GM10248 (cell line): ENCODE results near the gene C3orf20.
A peak's percentile ranks its signal among the peaks of the same experiment; 100 is the strongest.
"Not testable (repeated sequence)": the region's sequence is repeated elsewhere in the genome, so short reads cannot be mapped to it uniquely, and the experiment has no call there.

Source experiments
- CTCF ChIA-PET: fragments of 300-600 bp; sonication (Branson Sonifier 250); formaldehyde crosslinking; extraction: SDS; loops from one replicate; lab custom pipeline; 2021; ENCODE audit warnings: antibody characterized with exemption; lab: Yijun Ruan, JAX
- POLR2A ChIA-PET: fragments of 350-650 bp; sonication (Branson Sonifier 250); formaldehyde crosslinking; extraction: SDS; loops from one replicate; lab custom pipeline; 2020; ENCODE audit warnings: antibody characterized with exemption; lab: Yijun Ruan, JAX
- DNase-seq: peaks from one replicate; pipeline ENCODE4 v3.0.0; 2012; ENCODE audit errors: extremely low spot score
- CTCF ChIP-seq: IDR thresholded peaks from 2 replicates; pipeline ENCODE4 v1.5.1; 2012; ENCODE audit warnings: mild to moderate bottlenecking, low read depth; ENCODE audit errors: extremely low read depth, missing control alignments, control extremely low read depth

The C3orf20 gene

GRCh38 chr3:14647976-14648955 is 26.7 kb upstream of the C3orf20 start:
- TF ChIP-seq CTCF = no peak
- DNase-seq = no peak
- ChIA-PET CTCF (interaction anchor here (0.8 to 1.7 kb wide), 5 partner anchors 13 to 619 kb away, joined by 3 to 6 read pairs (median 4); partner anchors contain the start of gene C3orf20), POLR2A (no interaction called here)

- TF ChIP-seq CTCF = no peak
- DNase-seq = no peak
- CTCF ChIA-PET = interaction anchor here (1.0 to 1.5 kb wide), 3 partner anchors 17 to 618 kb away, joined by 3 to 4 read pairs (median 4); no protein-coding TSS in a partner anchor
- POLR2A ChIA-PET = no interaction called here
Observed at GRCh38 chr3:14649466-14649865, 25.5 kb upstream of the C3orf20 start.

- ChIA-PET CTCF (interaction anchor here (1.1 to 4.8 kb wide), 3 partner anchors 22 to 447 kb away, joined by 3 to 24 read pairs (median 24); no protein-coding TSS in a partner anchor), POLR2A (no interaction called here)
- no peak for DNase-seq
- TF ChIP-seq CTCF = no peak
Observed at GRCh38 chr3:14650193-14650592, 24.7 kb upstream of the C3orf20 start.

GRCh38 chr3:14651440-14652251 is 23.3 kb upstream of the C3orf20 start, which contains the start of gene CCDC174:
Gene CCDC174 (plus strand): TSS chr3:14651762. CDS start chr3:14651837, 75 bp downstream.
- no peak for TF ChIP-seq CTCF
- POLR2A ChIA-PET = interaction anchor here (0.6 to 1.4 kb wide), 5 partner anchors 31 to 473 kb away, joined by 3 to 8 read pairs (median 4); partner anchors contain the start of genes LSM3 and XPC
- CTCF ChIA-PET = interaction anchor here (1.0 to 4.8 kb wide), 9 partner anchors 10 to 275 kb away, joined by 3 to 24 read pairs (median 7); no protein-coding TSS in a partner anchor
- DNase-seq = peak; percentile 94

- POLR2A ChIA-PET = interaction anchor here (0.9 kb wide), 1 partner anchor 294 kb away, joined by 3 read pairs; no protein-coding TSS in a partner anchor
- CTCF ChIA-PET = interaction anchor here (1.0 to 4.8 kb wide), 6 partner anchors 9 to 128 kb away, joined by 3 to 24 read pairs (median 13); partner anchors contain the start of gene C3orf20
- not testable (repeated sequence) for DNase-seq
Observed at GRCh38 chr3:14652360-14652907, 22.5 kb upstream of the C3orf20 start.

GRCh38 chr3:14657579-14657978 is 17.4 kb upstream of the C3orf20 start:
- DNase-seq = no peak
- ChIA-PET POLR2A (no interaction called here), CTCF (interaction anchor here (1.5 to 2.0 kb wide), 2 partner anchors 12 to 16 kb away, joined by 4 to 6 read pairs; no protein-coding TSS in a partner anchor)
- no peak for TF ChIP-seq CTCF
